Gastrocnemius medialis (tissue), 4 donors: ENCODE data around the gene SPIRE2.

Source experiments
- CTCF ChIP-seq, 5 experiments: fragments of 450-650 bp in 3 of 5; fragments of 200-600 bp in 2 of 5; sonication (generic) in 2 of 5; IDR thresholded peaks in 4 of 5; conservative IDR thresholded peaks in 1 of 5; 1 replicate in 4 of 5; 2 replicates in 1 of 5; pipeline ENCODE4 v1.5.1; 2016 to 2019; ENCODE audit warnings: antibody characterized with exemption in 5 of 5, mild to moderate bottlenecking in 3 of 5, moderate library complexity in 3 of 5
- POLR2A ChIP-seq, 2 donors: fragments of 450-650 bp; IDR thresholded peaks; one replicate each; pipeline ENCODE4 v1.6.1; 2017; ENCODE audit warnings: antibody characterized with exemption in 2 of 2, mild to moderate bottlenecking in 2 of 2, moderate library complexity in 2 of 2

GRCh38 chr16:89881368-89881730 lies 53.1 kb downstream of the SPIRE2 start:
- TF ChIP-seq CTCF (IDR thresholded peaks at IDR 0.05 in 4 of 5, conservative IDR thresholded peaks at IDR 0.05 in 1 of 5), result no peak
- TF ChIP-seq POLR2A (IDR thresholded peaks at IDR 0.05), result no peak
